GM18499 (cell line): ENCODE measurements around the gene HMGB1.

Source experiments
- ATAC-seq: cut with Tn5 transposase; IDR thresholded peaks from one replicate; pipeline ENCODE4 v1.9.1; 2021; ENCODE audit warnings: moderate number of reproducible peaks; ENCODE audit not compliant: insufficient read depth, unreplicated experiment

Gene HMGB1

GRCh38 chr13:30406779-30407416, 58.8 kb downstream of the HMGB1 start:
- ATAC-seq: no peak
